ENCODE measurements around the gene COL5A1.

DNA sequence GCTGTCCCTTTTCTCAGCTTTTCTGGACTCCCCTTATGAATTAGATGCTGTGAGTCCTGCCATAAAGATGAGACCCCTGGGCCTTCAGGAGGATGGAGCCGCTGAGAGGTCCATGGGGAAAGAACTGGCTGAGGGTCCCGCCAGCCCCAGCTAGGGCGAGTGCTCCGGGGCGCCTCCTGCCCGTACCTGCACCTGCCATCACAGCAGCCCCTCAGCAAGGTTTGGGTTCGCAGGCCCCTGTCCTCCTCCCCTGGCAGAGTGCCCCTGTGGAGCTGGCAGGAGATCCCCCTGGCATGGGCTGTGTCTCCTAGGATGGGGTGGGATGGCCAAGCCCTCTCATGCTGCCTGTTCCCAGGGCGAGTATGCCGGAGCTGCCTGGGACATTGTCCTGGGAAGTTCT, 64.2 kb downstream of the COL5A1 start:
- TF ChIP-seq TAF1 (IDR thresholded peaks at IDR 0.05; ENCODE audit: borderline replicate concordance, insufficient read depth, low read length): no peak
- TF ChIP-seq, protein P1, sequence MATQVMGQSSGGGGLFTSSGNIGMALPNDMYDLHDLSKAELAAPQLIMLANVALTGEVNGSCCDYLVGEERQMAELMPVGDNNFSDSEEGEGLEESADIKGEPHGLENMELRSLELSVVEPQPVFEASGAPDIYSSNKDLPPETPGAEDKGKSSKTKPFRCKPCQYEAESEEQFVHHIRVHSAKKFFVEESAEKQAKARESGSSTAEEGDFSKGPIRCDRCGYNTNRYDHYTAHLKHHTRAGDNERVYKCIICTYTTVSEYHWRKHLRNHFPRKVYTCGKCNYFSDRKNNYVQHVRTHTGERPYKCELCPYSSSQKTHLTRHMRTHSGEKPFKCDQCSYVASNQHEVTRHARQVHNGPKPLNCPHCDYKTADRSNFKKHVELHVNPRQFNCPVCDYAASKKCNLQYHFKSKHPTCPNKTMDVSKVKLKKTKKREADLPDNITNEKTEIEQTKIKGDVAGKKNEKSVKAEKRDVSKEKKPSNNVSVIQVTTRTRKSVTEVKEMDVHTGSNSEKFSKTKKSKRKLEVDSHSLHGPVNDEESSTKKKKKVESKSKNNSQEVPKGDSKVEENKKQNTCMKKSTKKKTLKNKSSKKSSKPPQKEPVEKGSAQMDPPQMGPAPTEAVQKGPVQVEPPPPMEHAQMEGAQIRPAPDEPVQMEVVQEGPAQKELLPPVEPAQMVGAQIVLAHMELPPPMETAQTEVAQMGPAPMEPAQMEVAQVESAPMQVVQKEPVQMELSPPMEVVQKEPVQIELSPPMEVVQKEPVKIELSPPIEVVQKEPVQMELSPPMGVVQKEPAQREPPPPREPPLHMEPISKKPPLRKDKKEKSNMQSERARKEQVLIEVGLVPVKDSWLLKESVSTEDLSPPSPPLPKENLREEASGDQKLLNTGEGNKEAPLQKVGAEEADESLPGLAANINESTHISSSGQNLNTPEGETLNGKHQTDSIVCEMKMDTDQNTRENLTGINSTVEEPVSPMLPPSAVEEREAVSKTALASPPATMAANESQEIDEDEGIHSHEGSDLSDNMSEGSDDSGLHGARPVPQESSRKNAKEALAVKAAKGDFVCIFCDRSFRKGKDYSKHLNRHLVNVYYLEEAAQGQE (IDR thresholded peaks at IDR 0.05; ENCODE audit: insufficient read depth in 1 of 2, low read depth in 2 of 2, low read length in 2 of 2): no peak
- TF ChIP-seq SIN3A (IDR thresholded peaks at IDR 0.05; ENCODE audit: borderline replicate concordance, insufficient read depth, low read length): no peak
- TF ChIP-seq POLR2AphosphoS5 (IDR thresholded peaks at IDR 0.05; ENCODE audit: low read depth, low read length): no peak
- no peak for TF ChIP-seq FOXP2 (optimal IDR thresholded peaks at IDR 0.05; ENCODE audit: borderline replicate concordance, extremely low read depth, extremely low read length, insufficient read depth)

Measured in PFSK-1 (cell line).